Body of pancreas (tissue), 4 donors: ENCODE results near the gene CBR3.

ENCODE experiments used
- POLR2A ChIP-seq, 3 donors: fragments of 450-650 bp; IDR thresholded peaks; one replicate each; pipeline ENCODE4 v1.6.1; 2016; ENCODE audit warnings: antibody characterized with exemption in 3 of 3, mild to moderate bottlenecking in 2 of 3
- TF ChIP-seq, protein P1 (sequence below), 7 experiments: fragments of 450-650 bp in 4 of 7; fragments of 200-600 bp in 3 of 7; sonication (generic) in 3 of 7; IDR thresholded peaks; one replicate each; pipeline ENCODE4 v1.5.1; 2016 to 2019; ENCODE audit warnings: antibody characterized with exemption in 7 of 7

DNA sequence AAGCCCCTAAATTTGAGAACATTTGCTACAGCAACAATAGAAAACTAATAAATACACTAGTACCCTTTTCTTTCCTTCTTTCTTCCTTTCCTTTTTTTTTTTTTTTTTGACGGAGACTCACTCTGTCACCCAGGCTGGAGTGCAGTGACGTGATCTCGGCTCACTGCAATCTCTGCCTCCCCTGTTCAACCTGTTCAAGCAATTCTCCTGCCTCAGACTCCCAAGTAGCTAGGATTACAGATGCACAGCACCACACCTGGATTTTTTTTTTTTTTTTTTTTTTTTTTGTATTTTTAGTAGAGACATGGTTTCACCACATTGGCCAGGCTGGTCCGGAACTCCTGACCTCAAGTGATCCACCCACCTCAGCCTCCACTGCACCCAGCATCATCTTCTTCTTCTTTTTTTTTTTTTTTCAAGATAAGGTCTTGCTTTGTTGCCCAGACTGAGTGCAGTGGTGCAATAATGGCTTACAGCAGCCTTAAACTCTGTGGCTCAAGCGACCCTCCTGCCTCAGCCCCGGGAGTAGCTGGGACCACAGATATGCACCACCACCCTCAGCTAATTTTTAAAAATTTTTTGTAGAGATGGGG lies 19.6 kb upstream of the CBR3 start:
- TF ChIP-seq, protein P1, sequence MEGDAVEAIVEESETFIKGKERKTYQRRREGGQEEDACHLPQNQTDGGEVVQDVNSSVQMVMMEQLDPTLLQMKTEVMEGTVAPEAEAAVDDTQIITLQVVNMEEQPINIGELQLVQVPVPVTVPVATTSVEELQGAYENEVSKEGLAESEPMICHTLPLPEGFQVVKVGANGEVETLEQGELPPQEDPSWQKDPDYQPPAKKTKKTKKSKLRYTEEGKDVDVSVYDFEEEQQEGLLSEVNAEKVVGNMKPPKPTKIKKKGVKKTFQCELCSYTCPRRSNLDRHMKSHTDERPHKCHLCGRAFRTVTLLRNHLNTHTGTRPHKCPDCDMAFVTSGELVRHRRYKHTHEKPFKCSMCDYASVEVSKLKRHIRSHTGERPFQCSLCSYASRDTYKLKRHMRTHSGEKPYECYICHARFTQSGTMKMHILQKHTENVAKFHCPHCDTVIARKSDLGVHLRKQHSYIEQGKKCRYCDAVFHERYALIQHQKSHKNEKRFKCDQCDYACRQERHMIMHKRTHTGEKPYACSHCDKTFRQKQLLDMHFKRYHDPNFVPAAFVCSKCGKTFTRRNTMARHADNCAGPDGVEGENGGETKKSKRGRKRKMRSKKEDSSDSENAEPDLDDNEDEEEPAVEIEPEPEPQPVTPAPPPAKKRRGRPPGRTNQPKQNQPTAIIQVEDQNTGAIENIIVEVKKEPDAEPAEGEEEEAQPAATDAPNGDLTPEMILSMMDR (IDR thresholded peaks at IDR 0.05): no peak
- TF ChIP-seq POLR2A (IDR thresholded peaks at IDR 0.05): no peak
